CD14-positive monocyte (primary cell): ENCODE results near the gene SF3A1. TPM values are rescaled to one million over a fixed set of nuclear protein-coding genes. Genes with fewer than 3 reads are reported as not detected.

Source experiments
- DNase-seq, 3 donors: peaks; one replicate each; pipeline ENCODE4 v3.0.0-alpha.2; 2011 to 2022
- H2AFZ ChIP-seq: 2 replicates; pipeline ENCODE4 v1.6.0; 2012; ENCODE audit warnings: mild to moderate bottlenecking, low read depth, low read length, inconsistent platforms; ENCODE audit not compliant: insufficient read depth, poor library complexity, severe bottlenecking
- H3K27ac ChIP-seq, 2 donors: 1 replicate in 1 of 2; 2 replicates in 1 of 2; pipeline ENCODE4 v1.5.1; 2012 to 2013; ENCODE audit warnings: low read length in 2 of 2, control low read depth in 1 of 2, inconsistent platforms in 1 of 2, low read depth in 1 of 2, mild to moderate bottlenecking in 1 of 2
- H3K27me3 ChIP-seq, 2 donors: one replicate each; pipeline versions ENCODE4 v1.6.0 to v1.6.1; 2011 to 2013; ENCODE audit warnings: low read length in 2 of 2; ENCODE audit not compliant: control insufficient read depth in 2 of 2, insufficient read depth in 2 of 2
- H3K36me3 ChIP-seq, 2 donors: replicated peaks in 1 of 2; 1 replicate in 1 of 2; 2 replicates in 1 of 2; pipeline versions ENCODE4 v1.5.1 to v1.6.1; 2012 to 2013; ENCODE audit warnings: low read length in 2 of 2, control low read depth in 1 of 2, inconsistent platforms in 1 of 2, mild to moderate bottlenecking in 1 of 2; ENCODE audit not compliant: insufficient read depth in 2 of 2, control insufficient read depth in 1 of 2
- H3K4me1 ChIP-seq, 2 donors: 1 replicate in 1 of 2; 2 replicates in 1 of 2; pipeline versions ENCODE4 v1.5.1 to v1.6.1; 2012 to 2013; ENCODE audit warnings: low read length in 2 of 2, control low read depth in 1 of 2, inconsistent platforms in 1 of 2, mild to moderate bottlenecking in 1 of 2, moderate library complexity in 1 of 2; ENCODE audit not compliant: insufficient read depth in 2 of 2, control insufficient read depth in 1 of 2
- H3K4me2 ChIP-seq: replicated peaks from 2 replicates; pipeline ENCODE3; 2012; ENCODE audit warnings: low read length, moderate library complexity, mild to moderate bottlenecking; ENCODE audit not compliant: poor library complexity, severe bottlenecking; ENCODE audit errors: extremely low read depth
- H3K4me3 ChIP-seq, 3 experiments: fragments of 200-600 bp in 1 of 3; sonication (generic) in 1 of 3; replicated peaks in 1 of 3; 1 replicate in 2 of 3; 2 replicates in 1 of 3; pipeline ENCODE4 v1.5.1; 2011 to 2013; ENCODE audit warnings: low read length in 3 of 3, mild to moderate bottlenecking in 3 of 3, control low read depth in 2 of 3, low read depth in 2 of 3, inconsistent platforms in 1 of 3, moderate library complexity in 1 of 3
- H3K79me2 ChIP-seq: 2 replicates; pipeline ENCODE4 v1.6.0; 2012; ENCODE audit warnings: mild to moderate bottlenecking, control low read depth, inconsistent platforms, low read length, moderate library complexity; ENCODE audit not compliant: insufficient read depth
- H3K9ac ChIP-seq: 2 replicates; pipeline ENCODE4 v1.6.0; 2017; ENCODE audit warnings: low read length, mild to moderate bottlenecking; ENCODE audit not compliant: insufficient read depth, poor library complexity, severe bottlenecking
- H3K9me3 ChIP-seq, 2 donors: replicated peaks in 1 of 2; 1 replicate in 1 of 2; 2 replicates in 1 of 2; pipeline versions ENCODE4 v1.5.1 to v1.6.1; 2012 to 2013; ENCODE audit warnings: low read length in 2 of 2, control low read depth in 1 of 2; ENCODE audit not compliant: control insufficient read depth in 1 of 2, insufficient read depth in 1 of 2
- H4K20me1 ChIP-seq: 2 replicates; pipeline ENCODE4 v1.6.0; 2012; ENCODE audit warnings: mild to moderate bottlenecking, low read length, control low read depth, moderate library complexity; ENCODE audit not compliant: insufficient read depth
- H3K27ac Mint-ChIP-seq, 7 donors: one replicate each; pipeline ENCODE4 v1.8.0; 2020; ENCODE audit warnings: mild to moderate bottlenecking in 7 of 7, mixed read lengths in 7 of 7, moderate library complexity in 6 of 7, inconsistent platforms in 2 of 7
- H3K27me3 Mint-ChIP-seq, 3 donors: one replicate each; pipeline ENCODE4 v1.8.0; 2021 to 2022; ENCODE audit warnings: low read depth in 3 of 3, mild to moderate bottlenecking in 3 of 3, mixed read lengths in 3 of 3, moderate library complexity in 3 of 3, inconsistent platforms in 1 of 3
- H3K36me3 Mint-ChIP-seq, 2 donors: one replicate each; pipeline ENCODE4 v1.8.0; 2020; ENCODE audit warnings: mixed read lengths in 2 of 2, inconsistent platforms in 1 of 2, mild to moderate bottlenecking in 1 of 2
- H3K4me1 Mint-ChIP-seq: one replicate; pipeline ENCODE4 v1.8.0; 2020; ENCODE audit warnings: mild to moderate bottlenecking, mixed read lengths
- H3K4me3 Mint-ChIP-seq, 2 donors: one replicate each; pipeline ENCODE4 v1.8.0; 2020; ENCODE audit warnings: mild to moderate bottlenecking in 2 of 2, mixed read lengths in 2 of 2, moderate library complexity in 1 of 2
- H3K9me3 Mint-ChIP-seq, 7 donors: one replicate each; pipeline ENCODE4 v1.8.0; 2020 to 2022; ENCODE audit warnings: mixed read lengths in 7 of 7, mild to moderate bottlenecking in 6 of 7, moderate library complexity in 6 of 7, inconsistent platforms in 2 of 7
- WGBS: methylation state at CpG from one replicate; pipeline ENCODE4 v1.1.5; 2013; ENCODE audit warnings: missing lambda C conversion rate; ENCODE audit not compliant: insufficient coverage; 5-methylcytosine and 5-hydroxymethylcytosine counted together
- intact Hi-C, 2 donors: fragments of 100-400 bp; cut with micrococcal nuclease; formaldehyde crosslinking; loops; one replicate each; pipeline versions ENCODE4 v1.15.0 to v1.15.1; 2023
- polyA plus RNA-seq, 3 donors: library from polyadenylated mRNA; depleted of rRNA in 1 of 3; unstranded in 2 of 3; stranded (reverse) in 1 of 3; fragments of 300-500 nt in 2 of 3; fragments of >200 nt in 1 of 3; fragmentation: Illumina TruSeq in 2 of 3; gene quantifications; 1 replicate in 2 of 3; 2 replicates in 1 of 3; pipeline ENCODE4 v1.2.3, GENCODE V29; 2012 to 2021
- TF ChIP-seq, protein P1 (sequence below): fragments of 200-600 bp; IDR thresholded peaks from one replicate; pipeline ENCODE4 v1.8.0; 2022; ENCODE audit warnings: antibody characterized with exemption, mild to moderate bottlenecking

SF3A1 gene
- polyA plus RNA-seq, 3 donors, result 34.7 to 102 (median 52.1) TPM

DNA sequence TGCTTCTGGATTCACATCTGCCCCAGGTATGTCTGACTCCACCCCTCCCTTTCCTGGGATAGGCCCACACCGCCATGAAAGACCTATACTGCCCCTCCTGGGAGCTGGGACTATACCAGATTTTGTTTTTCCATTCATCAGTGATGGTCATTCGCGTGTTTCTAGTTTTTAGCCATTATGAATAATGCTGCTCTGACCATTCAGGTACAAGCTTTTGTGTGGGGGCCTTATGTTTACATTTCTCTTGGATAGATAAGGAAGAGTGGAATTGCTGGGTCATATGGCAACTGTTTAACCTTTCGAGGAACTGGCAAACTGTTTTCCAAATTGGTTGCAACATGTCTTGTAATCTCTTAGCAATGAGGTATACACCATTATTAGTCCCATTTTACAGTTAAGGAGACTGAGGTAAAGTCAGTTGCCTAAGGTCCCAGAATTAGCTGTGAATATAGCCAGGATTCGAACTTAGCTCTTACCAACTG, 28.8 kb downstream of the SF3A1 start:
- Mint-ChIP-seq H3K4me1 (peaks cover 41% of the 10 kb centered on the region), H3K36me3 (peaks cover 29 to 41% of the 10 kb centered on the region in 2 donors), H3K27me3 (no peaks in the 10 kb centered on the region), H3K9me3 (no peaks in the 10 kb centered on the region), H3K27ac (peak overlapping the region in 3 of 7 donors; percentile 73 to 79 (median 74)), H3K4me3 (no peak overlapping the region)
- 83% methylated on average over 1 of the region's 5 CpGs for WGBS
- Histone ChIP-seq H3K4me2 (no peak overlapping the region), H2AFZ (no peak overlapping the region), H3K79me2 (peaks cover 30% of the 10 kb centered on the region), H3K9ac (no peak overlapping the region), H3K4me1 (peaks cover 36 to 42% of the 10 kb centered on the region in 2 donors), H3K27ac (no peak overlapping the region), H4K20me1 (peaks cover 14% of the 10 kb centered on the region), H3K36me3 (peaks cover 19 to 33% of the 10 kb centered on the region in 2 donors), H3K4me3 (no peak overlapping the region), H3K27me3 (no peaks in the 10 kb centered on the region), H3K9me3 (no peaks in the 10 kb centered on the region)
- intact Hi-C loops, result loop anchor here (5.0 kb wide), 2 partner anchors 36 to 41 kb away; partner anchors contain the start of gene CASTOR1 (in 1 of the 2)
- TF ChIP-seq, protein P1, sequence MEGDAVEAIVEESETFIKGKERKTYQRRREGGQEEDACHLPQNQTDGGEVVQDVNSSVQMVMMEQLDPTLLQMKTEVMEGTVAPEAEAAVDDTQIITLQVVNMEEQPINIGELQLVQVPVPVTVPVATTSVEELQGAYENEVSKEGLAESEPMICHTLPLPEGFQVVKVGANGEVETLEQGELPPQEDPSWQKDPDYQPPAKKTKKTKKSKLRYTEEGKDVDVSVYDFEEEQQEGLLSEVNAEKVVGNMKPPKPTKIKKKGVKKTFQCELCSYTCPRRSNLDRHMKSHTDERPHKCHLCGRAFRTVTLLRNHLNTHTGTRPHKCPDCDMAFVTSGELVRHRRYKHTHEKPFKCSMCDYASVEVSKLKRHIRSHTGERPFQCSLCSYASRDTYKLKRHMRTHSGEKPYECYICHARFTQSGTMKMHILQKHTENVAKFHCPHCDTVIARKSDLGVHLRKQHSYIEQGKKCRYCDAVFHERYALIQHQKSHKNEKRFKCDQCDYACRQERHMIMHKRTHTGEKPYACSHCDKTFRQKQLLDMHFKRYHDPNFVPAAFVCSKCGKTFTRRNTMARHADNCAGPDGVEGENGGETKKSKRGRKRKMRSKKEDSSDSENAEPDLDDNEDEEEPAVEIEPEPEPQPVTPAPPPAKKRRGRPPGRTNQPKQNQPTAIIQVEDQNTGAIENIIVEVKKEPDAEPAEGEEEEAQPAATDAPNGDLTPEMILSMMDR, result no peak
- no peak for DNase-seq

DNA sequence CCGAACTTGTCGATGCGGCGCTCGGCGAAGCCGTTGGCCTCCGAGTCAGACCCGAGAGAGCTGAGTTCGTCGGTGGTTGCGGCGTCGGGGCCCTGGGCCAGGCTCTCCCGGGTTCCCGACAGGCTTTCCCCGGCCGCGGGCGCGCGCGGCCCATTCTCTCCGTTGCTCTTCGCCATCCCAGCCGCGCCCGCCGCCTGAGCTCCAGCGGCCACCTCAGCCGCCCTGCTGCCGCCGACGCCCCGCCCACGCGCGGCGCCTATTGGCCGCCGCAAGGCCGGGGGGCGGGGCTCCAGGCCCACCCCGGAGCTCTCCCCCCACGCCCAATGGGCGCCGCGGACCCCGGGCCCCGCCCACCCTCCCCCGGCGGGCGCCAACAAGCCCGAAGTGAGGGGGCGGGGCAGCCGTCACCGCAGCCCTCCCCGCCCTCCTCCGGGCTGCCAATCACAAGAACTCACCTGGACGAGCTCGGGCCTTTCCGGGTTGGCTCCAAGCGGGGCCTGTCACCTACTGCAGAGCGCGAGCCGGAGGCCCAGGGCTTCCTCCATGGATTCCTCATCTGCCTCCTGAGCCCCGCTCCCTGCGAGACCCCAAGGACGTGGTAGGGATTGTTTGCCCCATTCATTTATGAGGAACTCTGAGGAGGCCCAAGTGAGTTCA, 29.9 kb downstream of the SF3A1 start, which contains the start of gene TBC1D10A:
Gene TBC1D10A, minus strand, starts transcription at position 236 of the 657 bp plus-strand sequence. Its CDS starts 60 bp downstream, at position 176.
- peak within 1 kb of the TSS; percentile 79 for H3K4me2 ChIP-seq
- H3K36me3 Mint-ChIP-seq, result peaks cover 21 to 34% of the 10 kb centered on the region in 2 donors
- peak within 1 kb of the TSS; percentile 39 to 64 for H3K27ac ChIP-seq
- peak within 1 kb of the TSS; percentile 70 for H3K9ac ChIP-seq
- TF ChIP-seq, protein P1, result no peak
- intact Hi-C loops, result loop anchor here (5.0 kb wide), 2 partner anchors 35 to 40 kb away; partner anchors contain the start of gene CASTOR1 (in 1 of the 2)
- no peaks in the 10 kb centered on the region for H3K27me3 ChIP-seq
- peak within 1 kb of the TSS; percentile 60 to 88 (median 86) for H3K4me3 ChIP-seq
- peaks cover 41% of the 10 kb centered on the region for H3K79me2 ChIP-seq
- no peaks in the 10 kb centered on the region for H3K9me3 Mint-ChIP-seq
- H3K4me1 ChIP-seq, result peaks cover 36 to 48% of the 10 kb centered on the region in 2 donors
- H2AFZ ChIP-seq, result peak within 1 kb of the TSS; percentile 67
- no peaks in the 10 kb centered on the region for H3K27me3 Mint-ChIP-seq
- peak within 1 kb of the TSS; percentile 88 to 91 for H3K4me3 Mint-ChIP-seq
- peak within 1 kb of the TSS; percentile 57 to 90 (median 76) for H3K27ac Mint-ChIP-seq
- 0% methylated on average over 39 of the region's 69 CpGs for WGBS
- H3K9me3 ChIP-seq, result no peaks in the 10 kb centered on the region
- H3K4me1 Mint-ChIP-seq, result peaks cover 46% of the 10 kb centered on the region
- DNase-seq, result peak; percentile 76 to 85 (median 81)
- peaks cover 8 to 23% of the 10 kb centered on the region in 2 donors for H3K36me3 ChIP-seq
- H4K20me1 ChIP-seq, result peaks cover 7% of the 10 kb centered on the region
